Kidney (tissue), 14 donors: ENCODE data around the gene PRKAG2. TPM values are rescaled to one million over a fixed set of nuclear protein-coding genes. Genes with fewer than 3 reads are reported as not detected.

Experiments used
- DNase-seq, 5 donors: peaks; one replicate each; pipeline ENCODE4 v3.0.0-alpha.2; 2013 to 2020
- FAIRE-seq: peaks from 2 replicates; lab custom pipeline; 2012; peaks lifted over from hg19 to GRCh38; lab: Jason Lieb, UNC
- H3K27ac ChIP-seq, 2 donors: one replicate each; pipeline ENCODE4 v1.7.0; 2013; ENCODE audit warnings: low read depth in 2 of 2, low read length in 2 of 2, inconsistent platforms in 1 of 2
- H3K27me3 ChIP-seq: one replicate; pipeline ENCODE4 v1.7.1; 2013; ENCODE audit warnings: low read length, inconsistent platforms; ENCODE audit not compliant: control insufficient read depth, insufficient read depth
- H3K36me3 ChIP-seq, 3 donors: one replicate each; pipeline versions ENCODE4 v1.7.0 to v1.7.1; 2013; ENCODE audit warnings: low read length in 3 of 3, control low read depth in 1 of 3, inconsistent platforms in 1 of 3; ENCODE audit not compliant: insufficient read depth in 3 of 3, control insufficient read depth in 2 of 3
- H3K4me1 ChIP-seq, 3 donors: one replicate each; pipeline versions ENCODE4 v1.7.0 to v1.7.1; 2013; ENCODE audit warnings: low read length in 3 of 3, inconsistent platforms in 1 of 3, low read depth in 1 of 3; ENCODE audit not compliant: control insufficient read depth in 2 of 3, insufficient read depth in 2 of 3
- H3K4me3 ChIP-seq, 3 donors: one replicate each; pipeline versions ENCODE4 v1.7.0 to v1.8.1; 2013; ENCODE audit warnings: low read length in 3 of 3, control low read depth in 1 of 3, inconsistent platforms in 1 of 3
- H3K9ac ChIP-seq, 3 donors: one replicate each; pipeline versions ENCODE4 v1.7.0 to v1.7.1; 2013; ENCODE audit warnings: low read length in 3 of 3, control low read depth in 1 of 3, inconsistent platforms in 1 of 3
- H3K9me3 ChIP-seq, 3 donors: one replicate each; pipeline versions ENCODE4 v1.7.0 to v1.7.1; 2013; ENCODE audit warnings: low read length in 3 of 3, control low read depth in 1 of 3, inconsistent platforms in 1 of 3; ENCODE audit not compliant: control insufficient read depth in 2 of 3, insufficient read depth in 1 of 3
- CTCF ChIP-seq: IDR thresholded peaks from 3 replicates; pipeline ENCODE4 v1.5.1; 2012; ENCODE audit warnings: mild to moderate bottlenecking, moderate library complexity, borderline replicate concordance; ENCODE audit not compliant: insufficient read depth; ENCODE audit errors: extremely low read depth
- intact Hi-C: fragments of 100-400 bp; cut with DNase I; formaldehyde crosslinking; loops from one replicate; pipeline ENCODE4 v1.11.1; 2022
- polyA plus RNA-seq: library from polyadenylated mRNA; stranded (reverse); fragments of 350-450 nt; fragmentation: Illumina TruSeq; extraction: RNeasy Lipid Tissue Mini Kit (QIAGEN cat#74804); gene quantifications from one replicate; pipeline ENCODE4 v1.2.3, GENCODE V29; 2014; ENCODE audit warnings: low read depth, low replicate concordance; ENCODE audit not compliant: insufficient read depth
- total RNA-seq: library from RNA; stranded (reverse); fragmentation: NEBNext Ultra II Directional; extraction: Animal tissue kit (Norgen Biotek cat#: 25700); gene quantifications from one replicate; pipeline ENCODE4 v1.2.1, GENCODE V29; 2021
- donor health status: control.
- donor health status: control.
- donor health status: control.
- donor health status: control.
- donor health status: control.
- donor health status: DM: yes; HTN: yes; CAD: no.
- donor health status: Normal renal cell carcinoma (clear cell type).

PRKAG2 gene
- total and polyA plus RNA-seq, 2 donors from 2014 or later: 40.7 to 40.9 TPM

GRCh38 chr7:151655555-151655954, 221.4 kb downstream of the PRKAG2 start:
- intact Hi-C loops: no loop called here
- FAIRE-seq: no peak
- H3K27ac ChIP-seq: no peak overlapping the region
- no peak for DNase-seq
- peaks cover 0 to 4% (median 3%) of the 10 kb centered on the region in 3 donors for H3K4me1 ChIP-seq
- H3K9ac ChIP-seq: no peak overlapping the region
- TF ChIP-seq CTCF: no peak
- no peak overlapping the region for H3K4me3 ChIP-seq
- H3K36me3 ChIP-seq: peaks cover 0 to 2% (median 0%) of the 10 kb centered on the region in 3 donors
- H3K9me3 ChIP-seq: no peaks in the 10 kb centered on the region
- no peaks in the 10 kb centered on the region for H3K27me3 ChIP-seq

- H3K36me3 ChIP-seq: peaks cover 0 to 2% (median 0%) of the 10 kb centered on the region in 3 donors
- H3K9me3 ChIP-seq: no peaks in the 10 kb centered on the region
- no peak overlapping the region for H3K27ac ChIP-seq
- H3K27me3 ChIP-seq: no peaks in the 10 kb centered on the region
- intact Hi-C loops: no loop called here
- no peak overlapping the region for H3K9ac ChIP-seq
- no peaks in the 10 kb centered on the region for H3K4me1 ChIP-seq
- H3K4me3 ChIP-seq: no peak overlapping the region
- TF ChIP-seq CTCF: no peak
- no peak for FAIRE-seq
- DNase-seq: no peak
Measured at GRCh38 chr7:151652111-151652510, 224.8 kb downstream of the PRKAG2 start.

- no peak overlapping the region for H3K4me3 ChIP-seq
- peaks cover 0 to 2% (median 0%) of the 10 kb centered on the region in 3 donors for H3K36me3 ChIP-seq
- H3K9me3 ChIP-seq: peaks cover 0 to 3% (median 0%) of the 10 kb centered on the region in 3 donors
- no peaks in the 10 kb centered on the region for H3K4me1 ChIP-seq
- H3K9ac ChIP-seq: no peak overlapping the region
- FAIRE-seq (no peak), DNase-seq (no peak)
- no peak for TF ChIP-seq CTCF
- intact Hi-C loops: no loop called here
- H3K27me3 ChIP-seq: no peaks in the 10 kb centered on the region
- H3K27ac ChIP-seq: no peak overlapping the region
Measured at GRCh38 chr7:151650161-151650560, 226.8 kb downstream of the PRKAG2 start.

- H3K36me3 ChIP-seq: no peaks in the 10 kb centered on the region
Measured at GRCh38 chr7:151648429-151648828, 228.5 kb downstream of the PRKAG2 start.

More at GRCh38 chr7:151648429-151648828, 228.5 kb downstream of the PRKAG2 start:
- H3K27me3 ChIP-seq: no peaks in the 10 kb centered on the region
- H3K9me3 ChIP-seq: peaks cover 0 to 4% (median 0%) of the 10 kb centered on the region in 3 donors
- no peak for FAIRE-seq
- H3K4me3 ChIP-seq: no peak overlapping the region
- H3K4me1 ChIP-seq: no peaks in the 10 kb centered on the region
- DNase-seq: peak in 1 of 5 donors; percentile 29
- no peak for TF ChIP-seq CTCF
- no peak overlapping the region for H3K27ac ChIP-seq
- intact Hi-C loops: no loop called here
- no peak overlapping the region for H3K9ac ChIP-seq
